H1 (cell line): ENCODE results near the gene CNTN5. TPM values are rescaled to one million over a fixed set of nuclear protein-coding genes. Genes with fewer than 3 reads are reported as not detected.
A peak's percentile ranks its signal among the peaks of the same experiment; 100 is the strongest.

ENCODE experiments used
- CTCF ChIA-PET: fragments of 300-600 bp; sonication (Branson Sonifier 250); formaldehyde crosslinking; loops from one replicate; lab custom pipeline; 2021; ENCODE audit not compliant: partially characterized antibody; lab: Charles Lee
- POLR2A ChIA-PET: fragments of 300-600 bp; sonication (Branson Sonifier 250); formaldehyde crosslinking; loops from one replicate; lab custom pipeline; 2021; ENCODE audit warnings: inconsistent platforms; ENCODE audit not compliant: partially characterized antibody; lab: Charles Lee
- DNase-seq, 2 experiments: peaks; one replicate each; pipeline versions ENCODE4 v3.0.0 to v3.0.0-alpha.2; 2010 to 2022; ENCODE audit warnings: low spot score in 2 of 2, low read depth in 1 of 2, mixed read lengths in 1 of 2
- FAIRE-seq: peaks from 2 replicates; lab custom pipeline; 2011; peaks lifted over from hg19 to GRCh38; lab: Jason Lieb, UNC
- H2AFZ ChIP-seq: 2 replicates; pipeline ENCODE4 v1.8.1; 2012; ENCODE audit warnings: low read length, inconsistent platforms
- H2AK5ac ChIP-seq: 2 replicates; pipeline ENCODE4 v1.6.1; 2013; ENCODE audit warnings: low read depth, low read length
- H2BK120ac ChIP-seq: replicated peaks from 2 replicates; pipeline ENCODE3; 2013; ENCODE audit warnings: low read depth, low read length, inconsistent platforms
- H2BK12ac ChIP-seq: 2 replicates; pipeline ENCODE4 v1.6.1; 2013; ENCODE audit warnings: low read depth, low read length
- H2BK15ac ChIP-seq: 2 replicates; pipeline ENCODE4 v1.6.1; 2013; ENCODE audit warnings: low read length
- H2BK20ac ChIP-seq: 2 replicates; pipeline ENCODE4 v1.6.1; 2013; ENCODE audit warnings: low read length
- H2BK5ac ChIP-seq: 2 replicates; pipeline ENCODE4 v1.6.1; 2013; ENCODE audit warnings: low read depth, low read length
- H3K14ac ChIP-seq: 2 replicates; pipeline ENCODE4 v1.6.1; 2013; ENCODE audit warnings: inconsistent platforms; ENCODE audit not compliant: insufficient read length
- H3K18ac ChIP-seq: 2 replicates; pipeline ENCODE4 v1.6.1; 2013; ENCODE audit warnings: low read length; ENCODE audit errors: extremely low read depth
- H3K23ac ChIP-seq: 2 replicates; pipeline ENCODE4 v1.6.1; 2013; ENCODE audit warnings: inconsistent platforms; ENCODE audit not compliant: insufficient read length
- H3K23me2 ChIP-seq: 2 replicates; pipeline ENCODE4 v1.6.1; 2013; ENCODE audit warnings: low read depth, low read length
- H3K27ac ChIP-seq: 2 replicates; pipeline ENCODE4 v1.6.1; 2011; ENCODE audit warnings: low read depth, low read length, inconsistent platforms
- H3K27me3 ChIP-seq, 4 experiments: replicated peaks in 1 of 4; 1 replicate in 1 of 4; 2 replicates in 3 of 4; pipeline versions ENCODE4 v1.6.1 to v1.8.1; 2011 to 2013; ENCODE audit warnings: low read length in 3 of 4, mild to moderate bottlenecking in 3 of 4, inconsistent platforms in 2 of 4, mixed read lengths in 2 of 4, moderate library complexity in 1 of 4; ENCODE audit not compliant: control insufficient read depth in 3 of 4, insufficient read depth in 3 of 4; ENCODE audit errors: extremely low read depth in 1 of 4
- H3K36me3 ChIP-seq, 4 experiments: 2 replicates each; pipeline versions ENCODE4 v1.6.1 to v1.8.1; 2011 to 2013; ENCODE audit warnings: mild to moderate bottlenecking in 4 of 4, low read length in 3 of 4, moderate library complexity in 2 of 4, control low read depth in 1 of 4, inconsistent platforms in 1 of 4; ENCODE audit not compliant: insufficient read depth in 4 of 4, control insufficient read depth in 2 of 4
- H3K4ac ChIP-seq: replicated peaks from 2 replicates; pipeline ENCODE3; 2013; ENCODE audit warnings: low read length, low read depth, mixed read lengths, inconsistent platforms; ENCODE audit not compliant: insufficient read length
- H3K4me1 ChIP-seq, 4 experiments: replicated peaks in 1 of 4; 1 replicate in 1 of 4; 2 replicates in 3 of 4; pipeline versions ENCODE4 v1.6.1 to v1.8.1; 2011 to 2013; ENCODE audit warnings: low read length in 3 of 4, inconsistent platforms in 2 of 4, mixed read lengths in 1 of 4; ENCODE audit not compliant: insufficient read depth in 4 of 4, control insufficient read depth in 3 of 4
- H3K4me2 ChIP-seq, 2 experiments: 2 replicates each; pipeline versions ENCODE4 v1.6.1 to v1.8.1; 2011 to 2013; ENCODE audit warnings: low read depth in 2 of 2, low read length in 2 of 2, control low read depth in 1 of 2, inconsistent platforms in 1 of 2, mild to moderate bottlenecking in 1 of 2; ENCODE audit not compliant: insufficient read depth in 1 of 2
- H3K4me3 ChIP-seq, 4 experiments: fragments of 200-600, 300-600 bp in 1 of 4; sonication (generic), shearing (Covaris generic), sonication (Bioruptor Twin) in 1 of 4; 2 replicates each; pipeline versions ENCODE4 v1.5.1 to v1.8.1; 2011 to 2016; ENCODE audit warnings: low read length in 4 of 4, low read depth in 3 of 4, control low read depth in 2 of 4, inconsistent platforms in 2 of 4, mild to moderate bottlenecking in 2 of 4, mixed read lengths in 1 of 4, moderate library complexity in 1 of 4; ENCODE audit not compliant: insufficient read depth in 2 of 4; ENCODE audit errors: extremely low read depth in 1 of 4
- H3K56ac ChIP-seq: replicated peaks from 2 replicates; pipeline ENCODE3; 2013; ENCODE audit warnings: low read depth, mild to moderate bottlenecking, mixed read lengths, low read length, inconsistent platforms; ENCODE audit not compliant: insufficient read length
- H3K79me1 ChIP-seq: 2 replicates; pipeline ENCODE4 v1.6.1; 2013; ENCODE audit warnings: low read depth, low read length, control low read depth
- H3K79me2 ChIP-seq, 2 experiments: 2 replicates each; pipeline versions ENCODE4 v1.6.1 to v1.8.1; 2012 to 2013; ENCODE audit warnings: low read length in 2 of 2, mild to moderate bottlenecking in 2 of 2, inconsistent platforms in 1 of 2; ENCODE audit not compliant: insufficient read depth in 2 of 2, control insufficient read depth in 1 of 2
- H3K9ac ChIP-seq, 4 experiments: replicated peaks in 1 of 4; 1 replicate in 1 of 4; 2 replicates in 3 of 4; pipeline versions ENCODE4 v1.6.1 to v1.8.1; 2011 to 2013; ENCODE audit warnings: low read depth in 3 of 4, low read length in 3 of 4, control low read depth in 2 of 4, mild to moderate bottlenecking in 2 of 4, moderate library complexity in 2 of 4, inconsistent platforms in 1 of 4; ENCODE audit errors: extremely low read depth in 1 of 4
- H3K9me3 ChIP-seq, 2 experiments: 2 replicates each; pipeline versions ENCODE4 v1.6.1 to v1.8.1; 2012 to 2013; ENCODE audit warnings: mild to moderate bottlenecking in 2 of 2, moderate library complexity in 2 of 2, control low read depth in 1 of 2, inconsistent platforms in 1 of 2, low read depth in 1 of 2, low read length in 1 of 2, mixed read lengths in 1 of 2; ENCODE audit not compliant: insufficient read depth in 2 of 2
- H4K20me1 ChIP-seq, 2 experiments: replicated peaks in 1 of 2; 2 replicates each; pipeline versions ENCODE3 to v1.8.1; 2011 to 2013; ENCODE audit warnings: inconsistent platforms in 2 of 2, low read length in 2 of 2, mild to moderate bottlenecking in 1 of 2; ENCODE audit not compliant: insufficient read depth in 2 of 2, control insufficient read depth in 1 of 2
- H4K5ac ChIP-seq: 2 replicates; pipeline ENCODE4 v1.6.1; 2013; ENCODE audit warnings: low read length, low read depth, mixed read lengths, inconsistent platforms; ENCODE audit not compliant: insufficient read length
- H4K8ac ChIP-seq: 2 replicates; pipeline ENCODE4 v1.8.0; 2013; ENCODE audit warnings: mild to moderate bottlenecking, moderate library complexity, low read length, inconsistent platforms; ENCODE audit not compliant: insufficient read depth; ENCODE audit errors: extremely low read depth
- H4K91ac ChIP-seq: replicated peaks from 2 replicates; pipeline ENCODE3; 2013; ENCODE audit warnings: low read length, mixed read lengths, inconsistent platforms; ENCODE audit not compliant: insufficient read length
- BCL11A ChIP-seq, 2 experiments: IDR thresholded peaks; one replicate each; pipeline ENCODE4 v1.6.1; 2011; ENCODE audit warnings: low read depth in 2 of 2, low read length in 2 of 2, mild to moderate bottlenecking in 2 of 2
- CBX8 ChIP-seq: fragments of 300-800, 300-1000 bp; sonication (generic); IDR thresholded peaks from 2 replicates; pipeline ENCODE4 v1.7.1; 2016; ENCODE audit warnings: low read depth, low read length, borderline replicate concordance
- CHD2 ChIP-seq: IDR thresholded peaks from 2 replicates; pipeline ENCODE4 v1.6.1; 2012; ENCODE audit warnings: low read length, improper control_type of control experiment
- CREB1 ChIP-seq: IDR thresholded peaks from 2 replicates; pipeline ENCODE4 v1.6.1; 2012; ENCODE audit warnings: inconsistent platforms
- CTBP2 ChIP-seq: IDR thresholded peaks from 2 replicates; pipeline ENCODE4 v1.7.0; 2011; ENCODE audit warnings: borderline replicate concordance, mild to moderate bottlenecking, moderate library complexity, mixed read lengths, low read length; ENCODE audit not compliant: insufficient read depth, insufficient read length
- GTF2F1 ChIP-seq: IDR thresholded peaks from 2 replicates; pipeline ENCODE4 v1.6.1; 2012; ENCODE audit warnings: low read depth, low read length, improper control_type of control experiment, borderline replicate concordance
- NRF1 ChIP-seq: IDR thresholded peaks from 2 replicates; pipeline ENCODE4 v1.6.1; 2011; ENCODE audit warnings: mild to moderate bottlenecking, low read depth, low read length, improper control_type of control experiment
- POLR2A ChIP-seq, 2 experiments: IDR thresholded peaks; 1 replicate in 1 of 2; 2 replicates in 1 of 2; pipeline ENCODE4 v1.6.1; 2011; ENCODE audit warnings: low read depth in 2 of 2, low read length in 2 of 2, mild to moderate bottlenecking in 2 of 2; ENCODE audit errors: control extremely low read depth in 1 of 2
- RNF2 ChIP-seq: fragments of 200-900, 300-1000 bp; sonication (generic); IDR thresholded peaks from 2 replicates; pipeline ENCODE4 v1.7.1; 2016; ENCODE audit warnings: borderline replicate concordance, low read depth, mild to moderate bottlenecking, antibody characterized with exemption, low read length; ENCODE audit not compliant: poor library complexity, severe bottlenecking; ENCODE audit errors: missing control alignments
- SP4 ChIP-seq: IDR thresholded peaks from 2 replicates; pipeline ENCODE4 v1.6.1; 2012; ENCODE audit warnings: low read length, inconsistent platforms
- SRF ChIP-seq: IDR thresholded peaks from 2 replicates; pipeline ENCODE4 v1.6.1; 2011; ENCODE audit warnings: mild to moderate bottlenecking, low read depth, low read length, moderate library complexity
- SUZ12 ChIP-seq: fragments of 200-600 bp; sonication (generic); IDR thresholded peaks from 2 replicates; pipeline ENCODE4 v1.6.1; 2012; ENCODE audit warnings: mild to moderate bottlenecking, inconsistent platforms, low read length, moderate library complexity, mixed read lengths
- TEAD4 ChIP-seq: IDR thresholded peaks from 2 replicates; pipeline ENCODE4 v1.6.1; 2012; ENCODE audit warnings: low read depth, low read length, inconsistent platforms, mixed read lengths
- WGBS, 2 experiments: shearing (Covaris generic) in 1 of 2; methylation state at CpG; one replicate each; pipeline versions ENCODE4 v1.1.6 to v1.1.7; 2013 to 2015; ENCODE audit warnings: low lambda C conversion rate in 2 of 2, mixed read lengths in 2 of 2, inconsistent platforms in 1 of 2, low coverage in 1 of 2, missing lambda C conversion rate in 1 of 2; ENCODE audit not compliant: insufficient replicate concordance in 2 of 2, insufficient coverage in 1 of 2, insufficient read length in 1 of 2; ENCODE audit errors: extremely low coverage in 1 of 2, missing lambda C conversion rate in 1 of 2; 5-methylcytosine and 5-hydroxymethylcytosine counted together
- polyA plus RNA-seq, 7 experiments: library from polyadenylated mRNA; depleted of rRNA in 3 of 7; stranded (reverse) in 5 of 7; unstranded in 2 of 7; fragments of >200 nt in 5 of 7; fragments of 200-250 nt in 2 of 7; gene quantifications; 1 replicate in 5 of 7; 2 replicates in 1 of 7; 4 replicates in 1 of 7; pipeline versions ENCODE4 v1.2.1 to v1.2.3, GENCODE V29; 2011 to 2013; ENCODE audit warnings: missing spikeins in 2 of 7, mixed read lengths in 2 of 7
- total RNA-seq: library from RNA; stranded (reverse); fragmentation: NEBNext Ultra II Directional; extraction: Animal tissue kit (Norgen Biotek cat#: 25700); gene quantifications from 2 replicates; pipeline ENCODE4 v1.2.1, GENCODE V29; 2021
- TF ChIP-seq, protein P1 (sequence below): IDR thresholded peaks from 2 replicates; pipeline ENCODE4 v1.6.1; 2012; ENCODE audit warnings: inconsistent platforms

The CNTN5 gene
- total and polyA plus RNA-seq, 2 of the 8 experiments (the other 6 are each of a cell fraction or from before 2014, with no cell fraction given), result not detected

- H3K4me1 ChIP-seq, result no peaks in the 10 kb centered on the region
- no peak overlapping the region for H3K14ac ChIP-seq
- H3K9ac ChIP-seq, result no peak overlapping the region
- H3K9me3 ChIP-seq, result no peaks in the 10 kb centered on the region
- TF ChIP-seq BCL11A (IDR thresholded peaks at IDR 0.05; ENCODE audit: low read depth in 2 of 2, low read length in 2 of 2) (no peak), TEAD4 (no peak), SRF (no peak), CHD2 (no peak), SP4 (no peak), GTF2F1 (no peak), CTBP2 (no peak), NRF1 (no peak), CBX8 (no peak), CREB1 (no peak), RNF2 (no peak), SUZ12 (no peak), POLR2A (IDR thresholded peaks at IDR 0.05; ENCODE audit: control extremely low read depth in 1 of 2, low read depth in 2 of 2, low read length in 2 of 2) (no peak)
- TF ChIP-seq, protein P1, sequence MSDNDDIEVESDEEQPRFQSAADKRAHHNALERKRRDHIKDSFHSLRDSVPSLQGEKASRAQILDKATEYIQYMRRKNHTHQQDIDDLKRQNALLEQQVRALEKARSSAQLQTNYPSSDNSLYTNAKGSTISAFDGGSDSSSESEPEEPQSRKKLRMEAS, result no peak
- no peak for FAIRE-seq
- 87% methylated on average over 9 of the region's 9 CpGs; no CpG with 5 or more reads in 1 of the 2 experiments for WGBS, 2 experiments
- H3K4ac ChIP-seq, result no peak overlapping the region
- no peak overlapping the region for H3K56ac ChIP-seq
- H3K36me3 ChIP-seq, result no peaks in the 10 kb centered on the region
- H3K27me3 ChIP-seq, result no peaks in the 10 kb centered on the region
- no peak overlapping the region for H2BK5ac ChIP-seq
- ChIA-PET POLR2A (no interaction called here), CTCF (interaction anchor here (0.6 kb wide), 2 partner anchors 551 to 1051 kb away, joined by 3 to 4 read pairs; no protein-coding TSS in a partner anchor)
- H2BK120ac ChIP-seq, result no peak overlapping the region
- H3K79me2 ChIP-seq, result no peaks in the 10 kb centered on the region
- H2BK12ac ChIP-seq, result no peak overlapping the region
- H2AFZ ChIP-seq, result peak overlapping the region; percentile 76
- no peak overlapping the region for H3K4me3 ChIP-seq
- no peak overlapping the region for H3K18ac ChIP-seq
- no peak overlapping the region for H4K91ac ChIP-seq
- no peak overlapping the region for H2BK15ac ChIP-seq
- H3K27ac ChIP-seq, result no peak overlapping the region
- H3K79me1 ChIP-seq, result no peaks in the 10 kb centered on the region
- H4K8ac ChIP-seq, result no peak overlapping the region
- no peak overlapping the region for H3K23ac ChIP-seq
- no peak overlapping the region for H3K4me2 ChIP-seq
- no peak overlapping the region for H2AK5ac ChIP-seq
- H4K20me1 ChIP-seq, result no peaks in the 10 kb centered on the region
- DNase-seq, result no peak
- H2BK20ac ChIP-seq, result no peak overlapping the region
- H4K5ac ChIP-seq, result no peak overlapping the region
- no peaks in the 10 kb centered on the region for H3K23me2 ChIP-seq
Measured at GRCh38 chr11:99937330-99937729, 916.6 kb downstream of the CNTN5 start.
